Retinal pigment epithelial cell (primary cell): ENCODE results near the gene ATPAF1.

Experiments used
- DNase-seq: peaks from one replicate; pipeline ENCODE4 v3.0.0-alpha.2; 2010; ENCODE audit warnings: low read depth
- H3K4me3 ChIP-seq: 2 replicates; pipeline ENCODE4 v1.5.1; 2011; ENCODE audit warnings: mild to moderate bottlenecking, low read length, control low read depth, moderate library complexity
- TF ChIP-seq, protein P1 (sequence below): conservative IDR thresholded peaks from 2 replicates; pipeline ENCODE4 v1.5.1; 2011; ENCODE audit warnings: low read depth, low read length, control low read depth, inconsistent platforms

The ATPAF1 gene

DNA sequence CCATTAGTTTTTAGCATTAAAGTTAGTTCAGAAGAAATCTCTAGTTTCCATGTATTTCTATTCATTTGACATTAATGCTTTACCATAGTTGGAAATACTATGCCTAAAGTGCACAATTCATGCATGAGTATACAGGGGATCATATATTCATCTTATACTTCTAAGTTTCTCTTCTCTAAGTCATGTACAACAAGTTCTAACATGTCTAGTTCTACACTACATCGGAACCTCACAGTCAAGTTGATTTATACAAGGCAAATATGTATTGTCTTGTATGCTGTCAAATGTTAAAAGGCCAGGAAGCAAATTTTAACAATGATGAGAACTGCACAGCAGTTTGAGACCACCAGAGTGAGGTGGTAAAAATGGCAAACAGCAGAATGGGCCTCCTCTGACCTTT lies 28.6 kb downstream of the ATPAF1 start:
- TF ChIP-seq, protein P1, sequence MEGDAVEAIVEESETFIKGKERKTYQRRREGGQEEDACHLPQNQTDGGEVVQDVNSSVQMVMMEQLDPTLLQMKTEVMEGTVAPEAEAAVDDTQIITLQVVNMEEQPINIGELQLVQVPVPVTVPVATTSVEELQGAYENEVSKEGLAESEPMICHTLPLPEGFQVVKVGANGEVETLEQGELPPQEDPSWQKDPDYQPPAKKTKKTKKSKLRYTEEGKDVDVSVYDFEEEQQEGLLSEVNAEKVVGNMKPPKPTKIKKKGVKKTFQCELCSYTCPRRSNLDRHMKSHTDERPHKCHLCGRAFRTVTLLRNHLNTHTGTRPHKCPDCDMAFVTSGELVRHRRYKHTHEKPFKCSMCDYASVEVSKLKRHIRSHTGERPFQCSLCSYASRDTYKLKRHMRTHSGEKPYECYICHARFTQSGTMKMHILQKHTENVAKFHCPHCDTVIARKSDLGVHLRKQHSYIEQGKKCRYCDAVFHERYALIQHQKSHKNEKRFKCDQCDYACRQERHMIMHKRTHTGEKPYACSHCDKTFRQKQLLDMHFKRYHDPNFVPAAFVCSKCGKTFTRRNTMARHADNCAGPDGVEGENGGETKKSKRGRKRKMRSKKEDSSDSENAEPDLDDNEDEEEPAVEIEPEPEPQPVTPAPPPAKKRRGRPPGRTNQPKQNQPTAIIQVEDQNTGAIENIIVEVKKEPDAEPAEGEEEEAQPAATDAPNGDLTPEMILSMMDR = no peak
- no peak overlapping the region for H3K4me3 ChIP-seq
- DNase-seq = no peak

DNA sequence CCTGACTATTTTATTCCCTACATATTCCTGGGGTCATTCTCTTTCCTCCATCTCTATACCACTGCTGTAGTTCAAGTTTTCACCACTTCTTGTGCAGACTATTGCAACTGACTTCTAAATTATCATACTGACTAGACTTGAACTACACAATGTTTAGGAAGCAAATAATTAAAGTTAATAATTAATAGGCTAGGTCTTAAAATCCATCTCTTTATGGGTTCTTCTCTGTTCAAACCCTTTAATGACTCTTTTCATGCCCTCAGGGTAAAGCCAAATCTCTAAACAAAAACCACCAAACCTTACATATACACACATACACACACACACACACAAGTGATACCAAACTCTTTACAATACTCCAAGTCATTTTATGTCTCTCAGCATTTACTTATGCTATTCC lies 29.2 kb downstream of the ATPAF1 start:
- DNase-seq = no peak
- TF ChIP-seq, protein P1 = no peak
- H3K4me3 ChIP-seq = no peak overlapping the region

DNA sequence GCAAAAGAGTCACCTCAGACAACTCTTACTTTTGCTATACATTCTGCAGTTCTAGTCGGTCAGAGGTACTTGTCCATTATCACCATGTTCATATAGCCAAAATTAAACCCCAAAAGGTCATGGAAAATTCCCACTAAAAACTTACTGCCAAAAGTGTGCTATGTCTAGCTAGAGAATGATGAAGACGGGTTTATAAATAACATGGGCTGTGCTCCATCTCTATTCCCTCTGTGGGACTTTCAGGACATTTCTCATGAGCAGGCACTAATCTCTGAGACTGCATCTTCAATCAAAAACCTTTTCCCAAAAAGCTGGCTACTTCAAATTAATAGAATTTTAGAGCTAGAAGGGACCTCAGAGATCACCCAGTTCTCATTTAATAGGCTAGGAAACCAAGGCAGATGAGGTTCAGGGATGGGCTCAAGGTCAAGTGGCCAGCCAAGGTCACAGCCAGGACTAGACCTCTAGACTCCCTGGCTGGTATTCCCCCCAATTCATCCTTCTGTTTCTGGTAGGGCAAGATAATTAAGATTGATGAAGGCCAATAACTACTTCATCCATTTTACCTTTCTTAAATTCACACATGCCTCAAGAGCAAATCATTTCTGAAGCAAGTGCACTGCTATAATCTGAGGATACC lies 30.6 kb downstream of the ATPAF1 start:
- H3K4me3 ChIP-seq = no peak overlapping the region
- DNase-seq = no peak
- TF ChIP-seq, protein P1 = no peak

DNA sequence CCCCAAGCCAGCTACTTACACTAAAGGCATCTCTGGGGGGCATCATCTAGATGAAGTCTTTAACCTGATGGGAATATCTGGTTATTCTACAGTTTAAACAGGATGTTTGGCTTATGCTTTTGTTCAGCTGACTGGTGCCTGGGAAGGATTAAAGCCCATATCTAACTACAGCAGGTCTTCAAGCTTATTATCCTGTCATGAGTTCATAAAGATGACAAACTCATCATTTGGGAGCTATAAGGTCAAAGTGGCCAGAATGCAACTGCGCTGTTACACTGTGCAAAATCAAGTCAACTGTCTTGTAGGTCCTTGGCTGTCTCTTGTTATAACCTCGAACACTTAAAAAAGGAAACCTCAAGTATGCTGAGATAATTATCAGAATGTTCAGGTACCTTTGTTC lies 33.0 kb downstream of the ATPAF1 start:
- TF ChIP-seq, protein P1 = no peak
- DNase-seq = no peak
- no peak overlapping the region for H3K4me3 ChIP-seq

DNA sequence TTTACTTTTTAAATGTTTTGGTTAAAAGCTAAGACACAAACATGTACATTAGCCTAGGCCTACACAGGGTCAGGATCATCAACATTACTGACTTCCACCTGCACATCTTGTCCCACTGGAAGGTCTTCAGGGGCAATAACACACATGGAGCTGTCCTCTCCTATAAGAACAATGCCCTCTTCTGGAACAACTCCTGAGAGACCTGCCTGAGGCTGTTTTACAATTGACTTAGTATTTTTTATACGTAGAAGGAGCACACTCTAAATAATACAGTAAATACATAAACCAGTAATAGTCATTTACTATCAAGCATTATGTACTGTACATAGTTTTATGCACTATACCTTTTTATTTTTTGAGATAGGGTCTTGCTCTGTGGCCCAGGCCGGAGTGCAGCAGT lies 37.4 kb downstream of the ATPAF1 start:
- no peak overlapping the region for H3K4me3 ChIP-seq
- TF ChIP-seq, protein P1 = no peak
- DNase-seq = no peak

DNA sequence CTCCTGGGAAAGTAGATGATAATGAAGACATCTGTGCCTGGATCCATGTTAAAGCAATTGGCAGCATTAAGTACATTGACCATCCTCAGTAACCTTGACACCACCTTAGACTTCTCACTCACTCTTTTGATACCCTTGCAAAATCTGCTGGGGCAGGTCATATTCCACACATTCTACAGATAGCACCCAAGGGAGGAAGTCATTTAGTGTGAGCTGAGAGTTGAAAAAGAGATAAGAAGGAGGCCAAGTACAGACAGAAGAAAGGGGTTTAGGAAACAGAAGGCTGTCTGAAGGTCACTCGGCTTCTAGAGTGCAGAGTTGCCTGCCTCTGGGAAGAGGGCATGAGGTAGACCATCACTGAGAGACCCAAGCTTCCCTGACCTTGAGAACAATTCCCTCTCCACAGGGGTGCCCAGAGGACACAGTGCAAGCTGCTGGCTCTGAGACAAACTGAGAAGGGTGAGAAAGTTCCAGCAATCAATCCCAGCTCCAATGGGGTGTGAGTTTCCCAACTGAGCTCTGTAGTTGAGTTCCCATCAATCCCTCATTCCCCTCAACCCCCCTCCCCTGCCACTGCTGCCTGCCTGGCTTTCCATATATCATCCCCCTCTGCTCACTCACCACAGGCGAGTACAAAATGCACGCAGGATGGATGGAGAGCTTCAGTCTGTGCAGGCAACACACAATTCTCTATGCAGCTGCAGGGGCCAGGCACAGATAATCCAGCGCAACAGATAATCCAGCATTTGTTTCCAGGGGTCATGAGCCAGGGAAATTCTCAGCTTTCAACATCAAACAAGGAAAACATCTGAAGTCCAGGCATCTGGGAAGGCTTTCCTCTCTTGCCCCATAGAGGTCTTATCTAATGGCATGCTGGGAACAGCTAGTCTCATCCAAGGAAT lies 44.2 kb downstream of the ATPAF1 start:
- DNase-seq = no peak

More for the DNA sequence above, 44.2 kb downstream of the ATPAF1 start:
- H3K4me3 ChIP-seq = no peak overlapping the region
- TF ChIP-seq, protein P1 = no peak
